Thyroid gland (tissue), 4 donors: ENCODE data around the gene TIAM1. TPM values are rescaled to one million over a fixed set of nuclear protein-coding genes. Genes with fewer than 3 reads are reported as not detected.

Experiments used
- DNase-seq, 2 donors: peaks; one replicate each; pipeline ENCODE4 v3.0.0-alpha.2; 2019
- H3K27ac ChIP-seq, 3 donors: fragments of 200-600 bp; sonication (generic); 1 replicate in 2 of 3; 2 replicates in 1 of 3; pipeline ENCODE4 v1.5.1; 2016 to 2019; ENCODE audit warnings: mild to moderate bottlenecking in 1 of 3, moderate library complexity in 1 of 3
- H3K27me3 ChIP-seq: fragments of 200-600 bp; sonication (generic); one replicate; pipeline ENCODE4 v1.5.1; 2019
- H3K36me3 ChIP-seq, 2 donors: fragments of 200-600 bp; sonication (generic); one replicate each; pipeline ENCODE4 v1.5.1; 2016 to 2019
- H3K4me1 ChIP-seq, 2 donors: fragments of 200-600 bp; sonication (generic); one replicate each; pipeline ENCODE4 v1.5.1; 2017 to 2019
- H3K4me3 ChIP-seq, 3 donors: fragments of 200-600 bp; sonication (generic); replicated peaks in 1 of 3; 1 replicate in 2 of 3; 2 replicates in 1 of 3; pipeline ENCODE4 v1.5.1; 2016; ENCODE audit warnings: mild to moderate bottlenecking in 1 of 3
- H3K9me3 ChIP-seq: fragments of 200-600 bp; sonication (generic); one replicate; pipeline ENCODE4 v1.5.1; 2017
- POLR2A ChIP-seq, 2 donors: fragments of 450-650 bp; IDR thresholded peaks; one replicate each; pipeline ENCODE4 v1.6.1; 2017; ENCODE audit warnings: antibody characterized with exemption in 2 of 2, mild to moderate bottlenecking in 2 of 2, moderate library complexity in 1 of 2
- WGBS, 2 donors: methylation state at CpG; one replicate each; pipeline ENCODE4 v1.1.5; 2017; 5-methylcytosine and 5-hydroxymethylcytosine counted together
- intact Hi-C: fragments of 100-400 bp; cut with DNase I; formaldehyde crosslinking; loops from one replicate; pipeline ENCODE4 v1.15.1; 2023
- total RNA-seq, 4 donors: library from RNA; depleted of rRNA; stranded (reverse); fragments of >200 nt; gene quantifications; one replicate each; pipeline ENCODE4 v1.2.3, GENCODE V29; 2016
- TF ChIP-seq, protein P1 (sequence below), 6 experiments: fragments of 200-600 bp in 3 of 6; fragments of 450-650 bp in 3 of 6; sonication (generic) in 3 of 6; IDR thresholded peaks; one replicate each; pipeline ENCODE4 v1.5.1; 2016 to 2019; ENCODE audit warnings: antibody characterized with exemption in 6 of 6, mild to moderate bottlenecking in 2 of 6, inconsistent platforms in 1 of 6, moderate library complexity in 1 of 6

Gene TIAM1
- total RNA-seq, 4 donors from 2014 or later, result 2.2 to 6.7 (median 2.4) TPM

GRCh38 chr21:31158789-31159581 is 185.1 kb downstream of the TIAM1 start:
- WGBS, 2 donors, result 84 to 89% methylated on average over 8 of the region's 8 CpGs
- intact Hi-C loops, result no loop called here
- DNase-seq, result no peak
- H3K9me3 ChIP-seq, result no peaks in the 10 kb centered on the region
- no peak overlapping the region for H3K4me3 ChIP-seq
- H3K36me3 ChIP-seq, result no peaks in the 10 kb centered on the region
- H3K27me3 ChIP-seq, result no peaks in the 10 kb centered on the region
- H3K4me1 ChIP-seq, result no peaks in the 10 kb centered on the region
- TF ChIP-seq, protein P1, sequence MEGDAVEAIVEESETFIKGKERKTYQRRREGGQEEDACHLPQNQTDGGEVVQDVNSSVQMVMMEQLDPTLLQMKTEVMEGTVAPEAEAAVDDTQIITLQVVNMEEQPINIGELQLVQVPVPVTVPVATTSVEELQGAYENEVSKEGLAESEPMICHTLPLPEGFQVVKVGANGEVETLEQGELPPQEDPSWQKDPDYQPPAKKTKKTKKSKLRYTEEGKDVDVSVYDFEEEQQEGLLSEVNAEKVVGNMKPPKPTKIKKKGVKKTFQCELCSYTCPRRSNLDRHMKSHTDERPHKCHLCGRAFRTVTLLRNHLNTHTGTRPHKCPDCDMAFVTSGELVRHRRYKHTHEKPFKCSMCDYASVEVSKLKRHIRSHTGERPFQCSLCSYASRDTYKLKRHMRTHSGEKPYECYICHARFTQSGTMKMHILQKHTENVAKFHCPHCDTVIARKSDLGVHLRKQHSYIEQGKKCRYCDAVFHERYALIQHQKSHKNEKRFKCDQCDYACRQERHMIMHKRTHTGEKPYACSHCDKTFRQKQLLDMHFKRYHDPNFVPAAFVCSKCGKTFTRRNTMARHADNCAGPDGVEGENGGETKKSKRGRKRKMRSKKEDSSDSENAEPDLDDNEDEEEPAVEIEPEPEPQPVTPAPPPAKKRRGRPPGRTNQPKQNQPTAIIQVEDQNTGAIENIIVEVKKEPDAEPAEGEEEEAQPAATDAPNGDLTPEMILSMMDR (IDR thresholded peaks at IDR 0.05), result no peak
- H3K27ac ChIP-seq, result no peak overlapping the region

- no peaks in the 10 kb centered on the region for H3K27me3 ChIP-seq
- H3K27ac ChIP-seq, result no peak overlapping the region
- TF ChIP-seq, protein P1 (IDR thresholded peaks at IDR 0.05), result no peak
- no peak for TF ChIP-seq POLR2A (IDR thresholded peaks at IDR 0.05)
- 66 to 72% methylated on average over 5 of the region's 5 CpGs for WGBS, 2 donors
- H3K4me3 ChIP-seq, result no peak overlapping the region
- no peaks in the 10 kb centered on the region for H3K36me3 ChIP-seq
- no peaks in the 10 kb centered on the region for H3K9me3 ChIP-seq
- intact Hi-C loops, result no loop called here
- DNase-seq, result no peak
- no peaks in the 10 kb centered on the region for H3K4me1 ChIP-seq
Measured at GRCh38 chr21:31157756-31158155, 186.3 kb downstream of the TIAM1 start.

DNA sequence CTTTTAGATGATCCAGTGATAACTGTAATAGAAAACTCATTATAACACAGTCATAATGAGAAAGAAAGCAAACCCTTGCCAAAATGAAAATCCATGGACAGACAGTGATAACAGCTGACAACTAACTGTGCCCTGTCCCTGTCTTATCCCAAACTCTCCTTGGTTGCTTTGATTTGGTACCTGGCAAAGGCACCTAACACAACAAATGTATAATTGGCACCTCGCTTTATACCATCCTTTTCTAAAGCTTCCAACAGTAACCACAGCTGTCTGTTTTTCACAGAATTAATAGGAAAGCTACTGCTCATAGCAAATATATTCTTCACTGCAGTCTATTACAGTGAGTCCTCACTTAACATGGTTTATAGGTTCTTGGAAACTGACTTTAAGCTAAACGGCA is 187.4 kb downstream of the TIAM1 start:
- no peak for TF ChIP-seq POLR2A (IDR thresholded peaks at IDR 0.05)
- TF ChIP-seq, protein P1 (IDR thresholded peaks at IDR 0.05), result no peak
- 94% methylated on average over 2 of the region's 2 CpGs for WGBS, 2 donors

GRCh38 chr21:31156169-31156568 is 187.9 kb downstream of the TIAM1 start:
- Histone ChIP-seq H3K9me3 (no peaks in the 10 kb centered on the region), H3K36me3 (no peaks in the 10 kb centered on the region), H3K4me1 (no peaks in the 10 kb centered on the region), H3K4me3 (no peak overlapping the region), H3K27me3 (no peaks in the 10 kb centered on the region), H3K27ac (no peak overlapping the region)
- no peak for TF ChIP-seq POLR2A (IDR thresholded peaks at IDR 0.05)
- TF ChIP-seq, protein P1 (IDR thresholded peaks at IDR 0.05), result no peak
- intact Hi-C loops, result no loop called here
- no peak for DNase-seq

More for the DNA sequence above, 187.4 kb downstream of the TIAM1 start:
- Histone ChIP-seq H3K4me3 (no peak overlapping the region), H3K9me3 (no peaks in the 10 kb centered on the region), H3K36me3 (no peaks in the 10 kb centered on the region), H3K4me1 (no peaks in the 10 kb centered on the region), H3K27ac (no peak overlapping the region), H3K27me3 (no peaks in the 10 kb centered on the region)
- DNase-seq, result no peak
- intact Hi-C loops, result no loop called here

DNA sequence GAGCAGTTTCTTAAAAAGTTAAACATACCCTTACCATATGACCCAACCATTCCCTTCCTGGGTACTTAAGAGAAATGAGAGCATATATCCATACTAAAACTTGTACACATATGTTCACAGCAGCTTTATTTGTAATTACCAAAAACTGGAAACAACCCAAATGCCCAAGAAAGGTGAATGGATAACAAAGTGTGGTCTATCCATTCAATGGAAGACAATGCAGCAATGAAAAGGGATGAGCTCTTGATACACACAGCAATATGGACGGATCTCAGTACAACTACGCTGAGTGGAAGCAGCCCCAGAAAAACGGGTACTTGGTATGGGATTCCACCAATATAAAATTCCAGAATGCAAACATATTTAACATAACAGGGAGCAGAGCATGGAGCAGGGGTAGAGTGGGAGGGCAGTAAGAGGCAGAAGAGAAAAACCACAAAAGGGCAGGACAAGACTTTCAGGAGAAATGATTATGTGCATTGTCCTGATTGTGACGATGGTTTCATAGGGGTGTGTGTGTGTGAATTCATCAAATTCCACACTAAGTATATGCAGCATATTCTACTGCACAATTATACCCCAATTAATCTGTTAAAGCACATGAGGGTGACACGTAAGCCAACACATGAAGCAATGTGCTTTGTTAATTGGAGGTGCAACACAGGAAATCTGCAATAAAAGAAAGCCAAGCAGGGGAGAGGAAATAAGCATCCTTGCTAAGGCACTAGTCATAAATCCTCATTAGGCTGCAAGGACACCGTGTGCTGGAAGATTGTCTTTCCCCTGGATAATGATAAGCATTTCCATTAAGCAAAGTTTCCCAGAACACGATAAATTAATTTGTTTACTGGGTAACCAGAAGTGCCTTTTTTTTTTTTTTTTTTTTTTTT is 192.7 kb downstream of the TIAM1 start:
- H3K36me3 ChIP-seq, result no peaks in the 10 kb centered on the region

More for the DNA sequence above, 192.7 kb downstream of the TIAM1 start:
- no peaks in the 10 kb centered on the region for H3K27me3 ChIP-seq
- H3K27ac ChIP-seq, result no peak overlapping the region
- no peaks in the 10 kb centered on the region for H3K4me1 ChIP-seq
- no peak for DNase-seq
- H3K4me3 ChIP-seq, result no peak overlapping the region
- TF ChIP-seq, protein P1 (IDR thresholded peaks at IDR 0.05), result no peak
- no peaks in the 10 kb centered on the region for H3K9me3 ChIP-seq
- intact Hi-C loops, result no loop called here
- WGBS, 2 donors, result 89% methylated on average over 7 of the region's 7 CpGs
